ENCODE measurements around the gene TNN. TPM values are rescaled to one million over a fixed set of nuclear protein-coding genes. Genes with fewer than 3 reads are reported as not detected.

The TNN gene, protein sequence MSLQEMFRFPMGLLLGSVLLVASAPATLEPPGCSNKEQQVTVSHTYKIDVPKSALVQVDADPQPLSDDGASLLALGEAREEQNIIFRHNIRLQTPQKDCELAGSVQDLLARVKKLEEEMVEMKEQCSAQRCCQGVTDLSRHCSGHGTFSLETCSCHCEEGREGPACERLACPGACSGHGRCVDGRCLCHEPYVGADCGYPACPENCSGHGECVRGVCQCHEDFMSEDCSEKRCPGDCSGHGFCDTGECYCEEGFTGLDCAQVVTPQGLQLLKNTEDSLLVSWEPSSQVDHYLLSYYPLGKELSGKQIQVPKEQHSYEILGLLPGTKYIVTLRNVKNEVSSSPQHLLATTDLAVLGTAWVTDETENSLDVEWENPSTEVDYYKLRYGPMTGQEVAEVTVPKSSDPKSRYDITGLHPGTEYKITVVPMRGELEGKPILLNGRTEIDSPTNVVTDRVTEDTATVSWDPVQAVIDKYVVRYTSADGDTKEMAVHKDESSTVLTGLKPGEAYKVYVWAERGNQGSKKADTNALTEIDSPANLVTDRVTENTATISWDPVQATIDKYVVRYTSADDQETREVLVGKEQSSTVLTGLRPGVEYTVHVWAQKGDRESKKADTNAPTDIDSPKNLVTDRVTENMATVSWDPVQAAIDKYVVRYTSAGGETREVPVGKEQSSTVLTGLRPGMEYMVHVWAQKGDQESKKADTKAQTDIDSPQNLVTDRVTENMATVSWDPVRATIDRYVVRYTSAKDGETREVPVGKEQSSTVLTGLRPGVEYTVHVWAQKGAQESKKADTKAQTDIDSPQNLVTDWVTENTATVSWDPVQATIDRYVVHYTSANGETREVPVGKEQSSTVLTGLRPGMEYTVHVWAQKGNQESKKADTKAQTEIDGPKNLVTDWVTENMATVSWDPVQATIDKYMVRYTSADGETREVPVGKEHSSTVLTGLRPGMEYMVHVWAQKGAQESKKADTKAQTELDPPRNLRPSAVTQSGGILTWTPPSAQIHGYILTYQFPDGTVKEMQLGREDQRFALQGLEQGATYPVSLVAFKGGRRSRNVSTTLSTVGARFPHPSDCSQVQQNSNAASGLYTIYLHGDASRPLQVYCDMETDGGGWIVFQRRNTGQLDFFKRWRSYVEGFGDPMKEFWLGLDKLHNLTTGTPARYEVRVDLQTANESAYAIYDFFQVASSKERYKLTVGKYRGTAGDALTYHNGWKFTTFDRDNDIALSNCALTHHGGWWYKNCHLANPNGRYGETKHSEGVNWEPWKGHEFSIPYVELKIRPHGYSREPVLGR (N-terminal part only)
- not detected for total RNA-seq
- polyA plus RNA-seq (2013, experiment 1 of 2): not detected
- 0.10 TPM for polyA plus RNA-seq (2013, experiment 2 of 2)
- total RNA-seq: 0 to 0.26 (median 0) reads per million in 172 experiments

- CTCF ChIA-PET: no interaction called here
- no peak within 1 kb of the TSS for H3K4me3 Mint-ChIP-seq
- H3K36me3 Mint-ChIP-seq (ENCODE audit: low read depth): no peaks in the 10 kb centered on the region
- peaks cover 10% of the 10 kb centered on the region for H3K27me3 Mint-ChIP-seq
- H3K36me3 ChIP-seq (ENCODE audit: insufficient read depth, low read length): no peaks in the 10 kb centered on the region
- H3K4me3 ChIP-seq (ENCODE audit: low read length): no peak within 1 kb of the TSS
- peaks cover 9% of the 10 kb centered on the region for H3K4me1 Mint-ChIP-seq (ENCODE audit: low read depth)
- ATAC-seq (ENCODE audit: poor library complexity): no peak
- TF ChIP-seq CTCF (IDR thresholded peaks at IDR 0.05): no peak
- H3K27me3 ChIP-seq (ENCODE audit: control insufficient read depth in 1 of 2, insufficient read depth in 2 of 2, low read length in 2 of 2): peaks cover 0 to 4% of the 10 kb centered on the region in 2 experiments
- intact Hi-C loops (cut with DNase I, micrococcal nuclease): no loop called here
- H3K9me3 Mint-ChIP-seq: no peaks in the 10 kb centered on the region
- DNase-seq: no peak
- H3K27ac Mint-ChIP-seq: no peak within 1 kb of the TSS
- POLR2A ChIA-PET: no interaction called here
- no peaks in the 10 kb centered on the region for H3K9me3 ChIP-seq (ENCODE audit: control insufficient read depth in 1 of 2, insufficient read depth in 1 of 2, low read length in 2 of 2)
- H3K4me1 ChIP-seq (ENCODE audit: insufficient read depth, low read length): peaks cover 4% of the 10 kb centered on the region
- H3K27ac ChIP-seq (ENCODE audit: low read depth in 1 of 2, low read length in 2 of 2): no peak within 1 kb of the TSS
Measured at GRCh38 chr1:175067362-175068106, at the start of gene TNN. Gene TNN (plus strand): TSS chr1:175067833. CDS start chr1:175077419, 9,586 bp downstream.

GRCh38 chr1:175019524-175019923, 48.1 kb upstream of the TNN start:
- no peak overlapping the region for H3K4me3 ChIP-seq (ENCODE audit: low read length)
- no peak overlapping the region for H3K4me3 Mint-ChIP-seq
- H3K27ac ChIP-seq (ENCODE audit: low read depth in 1 of 2, low read length in 2 of 2): no peak overlapping the region
- peaks cover 40% of the 10 kb centered on the region for H3K36me3 ChIP-seq (ENCODE audit: insufficient read depth, low read length)
- H3K36me3 Mint-ChIP-seq (ENCODE audit: low read depth): peaks cover 71% of the 10 kb centered on the region
- H3K27me3 Mint-ChIP-seq: no peaks in the 10 kb centered on the region
- no peak for TF ChIP-seq CTCF (IDR thresholded peaks at IDR 0.05)
- CTCF ChIA-PET: no interaction called here
- ATAC-seq (ENCODE audit: poor library complexity): no peak
- H3K4me1 ChIP-seq (ENCODE audit: insufficient read depth, low read length): peaks cover 19% of the 10 kb centered on the region
- H3K9me3 ChIP-seq (ENCODE audit: control insufficient read depth in 1 of 2, insufficient read depth in 1 of 2, low read length in 2 of 2): peaks cover 0 to 3% of the 10 kb centered on the region in 2 experiments
- H3K4me1 Mint-ChIP-seq (ENCODE audit: low read depth): peaks cover 30% of the 10 kb centered on the region
- no peak for DNase-seq
- intact Hi-C loops (cut with DNase I, micrococcal nuclease): no loop called here
- no peak overlapping the region for H3K27ac Mint-ChIP-seq
- POLR2A ChIA-PET: interaction anchor here (1.0 kb wide), 1 partner anchor 20 kb away, joined by 3 read pairs; no protein-coding TSS in a partner anchor
- peaks cover under 1% of the 10 kb centered on the region for H3K9me3 Mint-ChIP-seq
- H3K27me3 ChIP-seq (ENCODE audit: control insufficient read depth in 1 of 2, insufficient read depth in 2 of 2, low read length in 2 of 2): no peaks in the 10 kb centered on the region
